OCI-LY1 (cell line): Measurements from ENCODE around the gene CCDC83.

ENCODE experiments used
- CTCF ChIP-seq: fragments of 200-600 bp; sonication (generic), shearing (Covaris generic); IDR thresholded peaks from 2 replicates; pipeline ENCODE4 v1.5.1; 2017; ENCODE audit warnings: mild to moderate bottlenecking, antibody characterized with exemption, low read length, moderate library complexity, mixed read lengths
- EZH2 ChIP-seq: fragments of 200-600 bp; sonication (generic), shearing (Covaris generic); IDR thresholded peaks from 2 replicates; pipeline ENCODE4 v1.8.0; 2017; ENCODE audit warnings: borderline replicate concordance, mixed run types, mild to moderate bottlenecking, antibody characterized with exemption, low read length, moderate library complexity, mixed read lengths

- no peak for TF ChIP-seq CTCF
- TF ChIP-seq EZH2 = no peak
These were observed 41.7 kb downstream of the CCDC83 start for GRCh38 chr11:85896876-85897275.
